ENCODE results near the gene PHACTR4. TPM values are rescaled to one million over a fixed set of nuclear protein-coding genes. Genes with fewer than 3 reads are reported as not detected.

Gene PHACTR4
- total RNA-seq, 2 experiments from 2014 or later = 28.3 to 29.7 TPM

DNA sequence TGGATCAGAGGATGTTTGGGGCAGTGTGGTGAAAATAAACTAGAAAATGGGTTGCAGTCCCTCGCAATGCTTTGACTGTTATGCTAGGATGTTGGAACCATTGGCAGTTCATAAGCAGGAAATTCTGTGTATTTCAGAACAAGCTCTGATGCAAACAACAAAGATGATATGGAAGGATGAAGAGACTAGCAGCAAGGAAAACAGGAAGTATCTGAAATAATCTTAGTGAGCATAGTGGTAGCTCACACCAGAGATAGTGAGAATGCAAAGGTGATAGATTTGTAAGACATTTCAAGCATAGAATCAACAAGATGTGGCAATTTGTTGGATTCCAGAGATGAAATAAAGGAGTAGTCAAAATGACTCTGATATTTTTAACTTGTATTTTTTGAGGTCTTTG, 125.2 kb downstream of the PHACTR4 start:
- ATAC-seq (ENCODE audit: low read depth) (no peak), DNase-seq (no peak)
- Mint-ChIP-seq H3K4me1 (peaks cover 3% of the 10 kb centered on the region), H3K4me3 (no peak overlapping the region), H3K36me3 (peaks cover 9% of the 10 kb centered on the region), H3K27me3 (no peaks in the 10 kb centered on the region), H3K9me3 (no peaks in the 10 kb centered on the region), H3K27ac (peak overlapping the region; percentile 1)
- POLR2A ChIA-PET = no interaction called here

DNA sequence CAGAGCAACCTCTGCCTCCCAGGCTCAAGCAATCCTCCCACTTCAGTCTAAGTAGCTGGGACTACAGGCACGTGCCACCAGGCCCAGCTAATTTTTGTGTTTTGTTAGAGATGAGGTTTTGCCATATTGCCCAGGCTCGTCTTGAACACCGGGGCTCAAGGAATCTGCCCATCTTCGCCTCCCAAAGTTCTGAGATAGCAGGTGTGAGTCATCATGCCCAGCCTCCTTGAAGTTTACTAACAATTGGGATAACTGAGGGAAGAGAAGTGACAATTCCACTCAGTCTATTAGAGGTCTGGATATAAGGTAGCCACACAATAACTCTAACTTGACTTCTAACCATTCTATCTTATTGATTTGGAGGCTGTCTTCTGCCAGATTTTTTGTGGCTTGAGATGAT, 130.0 kb downstream of the PHACTR4 start:
- H3K4me1 Mint-ChIP-seq = peaks cover 3% of the 10 kb centered on the region
- H3K9me3 Mint-ChIP-seq = no peaks in the 10 kb centered on the region
- no peak for DNase-seq
- peaks cover 6% of the 10 kb centered on the region for H3K36me3 Mint-ChIP-seq
- no peaks in the 10 kb centered on the region for H3K27me3 Mint-ChIP-seq
- POLR2A ChIA-PET = no interaction called here
- H3K27ac Mint-ChIP-seq = no peak overlapping the region
- ATAC-seq (ENCODE audit: low read depth) = no peak
- H3K4me3 Mint-ChIP-seq = no peak overlapping the region

DNA sequence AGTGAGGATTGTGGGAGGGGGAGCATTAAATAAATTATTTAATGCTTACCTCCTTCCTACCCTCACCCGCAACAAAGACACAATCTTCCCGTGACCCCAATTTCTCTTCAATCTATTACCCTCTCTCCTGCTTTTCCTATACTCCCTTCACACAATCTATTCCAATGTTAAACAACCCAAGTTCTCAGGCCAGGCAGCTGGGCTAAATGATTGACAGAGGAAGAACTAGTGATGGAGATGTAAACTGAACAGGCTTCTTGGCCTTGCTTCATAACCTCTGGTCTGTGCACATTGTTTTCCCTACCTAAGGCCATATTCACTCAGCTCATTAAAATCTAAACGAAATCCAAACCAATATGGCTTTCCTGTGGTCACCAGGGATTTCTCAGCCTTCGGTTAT, 132.4 kb downstream of the PHACTR4 start:
- H3K27me3 Mint-ChIP-seq = no peaks in the 10 kb centered on the region
- peaks cover 10% of the 10 kb centered on the region for H3K36me3 Mint-ChIP-seq
- H3K4me1 Mint-ChIP-seq = peaks cover 1% of the 10 kb centered on the region
- DNase-seq (no peak), ATAC-seq (ENCODE audit: low read depth) (no peak)
- POLR2A ChIA-PET = no interaction called here
- H3K9me3 Mint-ChIP-seq = no peaks in the 10 kb centered on the region
- H3K4me3 Mint-ChIP-seq = no peak overlapping the region
- H3K27ac Mint-ChIP-seq = no peak overlapping the region

DNA sequence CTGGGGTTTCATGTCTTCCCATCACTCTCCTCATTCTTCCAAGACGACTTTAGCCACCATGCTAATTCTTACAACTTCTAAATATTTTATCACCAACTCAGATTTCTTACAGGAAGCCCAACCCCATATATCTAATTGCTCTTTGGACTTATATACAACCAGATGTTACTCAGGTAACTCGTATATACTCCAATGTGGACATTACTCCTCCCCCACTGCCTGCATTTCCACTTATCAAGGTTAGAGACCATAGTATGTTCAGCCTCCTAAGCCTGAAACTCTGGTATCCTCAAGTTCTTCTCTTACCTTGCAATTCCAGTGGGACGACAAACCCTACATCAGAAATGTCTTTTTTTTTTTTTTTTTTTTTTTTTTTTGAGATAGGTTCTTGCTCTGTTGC, 133.6 kb downstream of the PHACTR4 start:
- Mint-ChIP-seq H3K27ac (no peak overlapping the region), H3K4me3 (no peak overlapping the region), H3K4me1 (peaks cover 3% of the 10 kb centered on the region), H3K27me3 (no peaks in the 10 kb centered on the region), H3K36me3 (peaks cover 21% of the 10 kb centered on the region), H3K9me3 (no peaks in the 10 kb centered on the region)
- POLR2A ChIA-PET = interaction anchor here (0.7 kb wide), 2 partner anchors 76 to 1074 kb away, joined by 4 to 9 read pairs; no protein-coding TSS in a partner anchor
- ATAC-seq (ENCODE audit: low read depth) (no peak), DNase-seq (no peak)

DNA sequence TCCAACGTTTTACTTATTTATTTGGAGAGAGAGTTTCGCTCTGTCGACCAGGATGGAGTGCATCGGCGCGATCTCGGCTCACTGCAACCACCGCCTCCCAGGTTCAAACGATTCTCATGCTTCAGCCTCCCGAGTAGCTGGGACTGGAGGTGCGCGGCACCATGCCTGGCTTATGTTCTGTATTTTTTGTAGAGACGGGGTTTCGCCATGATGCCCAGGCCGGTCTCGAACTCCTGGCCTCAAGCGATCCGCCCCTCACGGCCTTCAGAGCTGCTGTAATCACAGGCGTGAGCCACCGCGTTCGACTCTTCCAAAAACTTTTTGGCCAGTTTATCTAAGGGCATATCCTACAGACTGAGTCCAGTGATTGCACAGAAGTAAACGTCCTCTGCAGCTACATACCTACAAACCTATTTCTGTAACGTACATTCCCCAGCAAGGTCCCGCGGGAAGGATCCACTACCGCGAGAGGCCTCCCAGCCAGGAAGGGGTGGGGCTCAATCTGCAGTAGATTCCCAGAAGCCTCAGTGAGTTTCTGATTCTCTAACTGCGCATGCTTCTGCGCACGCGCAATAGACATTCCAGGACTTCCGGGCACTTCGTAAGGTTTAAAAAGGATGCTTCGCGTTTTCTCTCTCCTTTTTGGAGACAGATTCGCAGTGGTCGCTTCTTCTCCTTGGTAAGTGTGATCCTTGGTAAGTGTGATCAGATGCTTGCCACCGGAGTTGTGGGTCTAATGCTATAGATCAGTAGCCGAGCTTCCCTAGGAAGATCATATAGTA, 136.1 kb downstream of the PHACTR4 start, which contains the start of gene RCC1:
Gene RCC1, plus strand, starts transcription at position 638 of the 782 bp plus-strand sequence. CDS start 23,824 bp downstream, outside the sequence.
- Mint-ChIP-seq H3K36me3 (peaks cover 46% of the 10 kb centered on the region), H3K4me3 (peak within 1 kb of the TSS; percentile 99), H3K27me3 (no peaks in the 10 kb centered on the region), H3K27ac (peak within 1 kb of the TSS; percentile 99), H3K4me1 (peaks cover 27% of the 10 kb centered on the region), H3K9me3 (no peaks in the 10 kb centered on the region)
- DNase-seq (peak; percentile 89), ATAC-seq (ENCODE audit: low read depth) (peak; percentile 85)
- POLR2A ChIA-PET = interaction anchor here (0.6 to 8.2 kb wide), 24 partner anchors 8 to 676 kb away, joined by 3 to 104 read pairs (median 5); partner anchors contain the start of genes EYA3, GMEB1, MED18 and PHACTR4

DNA sequence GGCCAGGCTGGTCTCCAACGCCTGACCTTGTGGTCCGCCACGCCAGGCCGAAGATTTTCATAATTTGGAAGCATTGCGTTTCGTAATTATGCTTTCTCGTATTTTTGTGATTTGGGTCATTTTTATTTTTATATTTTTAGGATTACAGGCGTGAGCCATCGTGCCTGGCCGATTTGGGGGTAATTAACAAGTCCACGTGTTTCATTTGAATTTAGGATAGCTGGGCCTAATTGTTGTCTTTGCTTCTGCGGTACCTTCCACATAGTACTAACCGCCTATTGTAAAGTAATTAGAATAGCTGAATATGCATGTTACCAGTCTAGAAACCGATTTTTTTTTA, 137.3 kb downstream of the PHACTR4 start:
- H3K27ac Mint-ChIP-seq = peak overlapping the region; percentile 99
- DNase-seq (no peak), ATAC-seq (ENCODE audit: low read depth) (no peak)
- H3K4me3 Mint-ChIP-seq = peak overlapping the region; percentile 99
- H3K4me1 Mint-ChIP-seq = peaks cover 33% of the 10 kb centered on the region
- POLR2A ChIA-PET = interaction anchor here (0.6 to 8.2 kb wide), 11 partner anchors 10 to 675 kb away, joined by 3 to 104 read pairs (median 7); partner anchors contain the start of genes GMEB1, RNU11, SRSF4 and TAF12
- H3K27me3 Mint-ChIP-seq = no peaks in the 10 kb centered on the region
- H3K9me3 Mint-ChIP-seq = no peaks in the 10 kb centered on the region
- peaks cover 52% of the 10 kb centered on the region for H3K36me3 Mint-ChIP-seq

DNA sequence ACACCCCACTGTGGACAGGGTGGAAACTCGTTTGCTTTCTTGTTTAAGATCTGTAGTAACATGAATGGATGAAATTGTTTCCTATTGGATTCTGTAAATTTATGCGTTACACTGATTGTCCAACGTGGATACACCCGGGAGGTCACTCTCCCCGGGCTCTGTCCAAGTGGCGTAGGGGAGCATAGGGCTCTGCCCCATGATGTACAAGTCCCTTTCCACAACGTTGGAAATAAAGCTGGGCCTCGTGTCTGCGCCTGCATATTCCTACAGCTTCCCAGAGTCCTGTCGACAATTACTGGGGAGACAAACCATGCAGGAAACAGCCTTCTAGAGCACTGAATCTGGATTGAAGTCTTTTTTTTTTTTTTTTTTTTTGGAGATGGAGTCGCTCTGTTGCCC, 137.7 kb downstream of the PHACTR4 start:
- DNase-seq = no peak
- H3K27ac Mint-ChIP-seq = peak overlapping the region; percentile 99
- ATAC-seq (ENCODE audit: low read depth) = no peak
- no peaks in the 10 kb centered on the region for H3K9me3 Mint-ChIP-seq
- POLR2A ChIA-PET = interaction anchor here (0.6 to 8.2 kb wide), 13 partner anchors 10 to 675 kb away, joined by 3 to 104 read pairs (median 6); partner anchors contain the start of genes GMEB1, RNU11, SRSF4 and TAF12
- H3K36me3 Mint-ChIP-seq = peaks cover 55% of the 10 kb centered on the region
- H3K27me3 Mint-ChIP-seq = no peaks in the 10 kb centered on the region
- H3K4me3 Mint-ChIP-seq = peak overlapping the region; percentile 99
- H3K4me1 Mint-ChIP-seq = peaks cover 35% of the 10 kb centered on the region

DNA sequence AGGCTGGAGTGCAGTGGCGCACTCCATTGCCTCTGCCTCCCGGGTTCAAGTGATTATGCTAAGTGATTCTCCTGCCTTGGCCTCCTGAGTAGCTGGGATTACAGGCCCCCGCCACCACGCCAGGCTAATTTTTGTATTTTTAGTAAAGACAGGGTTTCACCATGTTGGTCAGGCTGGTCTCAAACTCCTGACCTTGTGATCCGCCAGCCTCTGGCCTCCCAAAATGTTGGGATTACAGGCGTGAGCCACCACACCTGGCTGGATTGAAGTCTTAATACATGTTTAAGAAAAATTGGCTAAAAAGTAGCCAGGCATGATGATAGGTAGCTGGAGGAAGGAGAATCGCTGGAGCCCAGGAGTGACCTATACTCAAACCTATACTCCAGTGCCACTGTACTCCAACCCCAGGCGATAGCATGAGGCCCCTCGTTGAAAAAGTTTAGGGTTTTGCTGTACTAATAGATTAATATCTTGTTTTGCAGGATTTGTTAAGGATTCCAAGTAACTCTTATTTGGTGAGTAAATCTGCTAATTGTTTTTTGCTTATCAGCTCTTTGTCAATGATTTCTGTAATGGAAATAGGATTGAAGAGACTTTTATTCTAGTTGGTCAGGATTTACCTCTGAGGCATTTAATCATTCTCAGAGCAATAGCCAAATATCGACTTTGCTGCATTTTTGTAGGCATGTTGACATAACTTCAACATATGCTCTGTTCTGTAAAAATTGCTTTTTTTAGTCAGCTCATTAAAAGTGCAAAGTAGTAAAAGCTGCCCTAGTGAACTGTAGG, 138.3 kb downstream of the PHACTR4 start:
- DNase-seq = no peak
- Mint-ChIP-seq H3K4me1 (peaks cover 40% of the 10 kb centered on the region), H3K36me3 (peaks cover 60% of the 10 kb centered on the region), H3K27me3 (no peaks in the 10 kb centered on the region), H3K9me3 (no peaks in the 10 kb centered on the region), H3K4me3 (peak overlapping the region; percentile 99), H3K27ac (peak overlapping the region; percentile 99)
- no peak for ATAC-seq (ENCODE audit: low read depth)
- POLR2A ChIA-PET = interaction anchor here (0.6 to 8.2 kb wide), 14 partner anchors 9 to 271 kb away, joined by 3 to 104 read pairs (median 6); partner anchors contain the start of genes GMEB1, MED18, RNU11 and TAF12

DNA sequence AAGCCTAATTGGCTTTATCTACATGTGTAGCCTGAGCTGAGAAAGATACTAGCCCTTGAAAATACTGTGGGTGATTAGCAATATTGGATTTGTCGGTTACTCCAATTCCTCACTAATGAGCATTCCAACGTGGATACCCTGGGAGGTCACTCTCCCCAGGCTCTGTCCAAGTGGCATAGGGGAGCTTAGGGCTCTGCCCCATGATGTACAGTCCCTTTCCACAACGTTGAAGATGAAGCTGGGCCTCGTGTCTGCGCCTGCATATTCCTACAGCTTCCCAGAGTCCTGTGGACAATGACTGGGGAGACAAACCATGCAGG, 138.9 kb downstream of the PHACTR4 start:
- peaks cover 41% of the 10 kb centered on the region for H3K4me1 Mint-ChIP-seq
- POLR2A ChIA-PET = interaction anchor here (0.6 to 8.2 kb wide), 8 partner anchors 8 to 262 kb away, joined by 3 to 104 read pairs (median 6); partner anchors contain the start of genes MED18, TAF12 and YTHDF2
- DNase-seq (no peak), ATAC-seq (ENCODE audit: low read depth) (no peak)
- no peaks in the 10 kb centered on the region for H3K27me3 Mint-ChIP-seq
- peaks cover 60% of the 10 kb centered on the region for H3K36me3 Mint-ChIP-seq
- peak overlapping the region; percentile 99 for H3K4me3 Mint-ChIP-seq
- peak overlapping the region; percentile 99 for H3K27ac Mint-ChIP-seq
- H3K9me3 Mint-ChIP-seq = no peaks in the 10 kb centered on the region

DNA sequence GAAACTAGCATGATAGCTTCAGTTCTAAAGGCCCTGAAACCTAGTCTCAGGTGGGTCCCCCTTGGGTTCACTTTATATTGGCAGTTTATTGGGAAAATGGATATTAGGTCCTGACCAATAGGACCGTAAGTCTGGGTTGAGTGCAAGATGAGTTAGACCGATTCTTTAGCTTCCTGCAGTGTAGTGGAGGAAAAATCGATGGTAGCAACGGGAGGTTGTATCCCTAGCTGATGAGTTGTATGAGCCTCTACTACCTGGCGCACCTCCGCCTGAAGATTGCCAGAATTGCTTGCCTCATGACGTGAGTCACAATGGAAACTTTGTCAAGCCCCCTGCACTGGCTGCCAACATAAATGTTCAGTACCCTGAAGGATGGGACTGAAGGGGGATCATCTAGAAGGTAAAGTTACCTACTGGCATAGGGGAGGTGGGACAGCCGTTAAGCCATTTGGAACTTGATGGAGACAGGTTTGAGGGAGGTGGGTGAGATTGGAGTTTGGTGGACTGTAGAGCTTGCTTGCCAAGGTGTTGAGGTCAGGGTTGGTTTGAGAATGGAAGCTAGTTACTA, 140.2 kb downstream of the PHACTR4 start:
- Mint-ChIP-seq H3K27me3 (no peaks in the 10 kb centered on the region), H3K27ac (peak overlapping the region; percentile 99), H3K4me1 (peaks cover 41% of the 10 kb centered on the region), H3K9me3 (no peaks in the 10 kb centered on the region), H3K4me3 (peak overlapping the region; percentile 99), H3K36me3 (peaks cover 63% of the 10 kb centered on the region)
- DNase-seq (no peak), ATAC-seq (ENCODE audit: low read depth) (no peak)
- POLR2A ChIA-PET = interaction anchor here (0.6 to 8.2 kb wide), 11 partner anchors 9 to 274 kb away, joined by 3 to 104 read pairs (median 3); partner anchors contain the start of genes ATP5IF1, GMEB1 and TRNAU1AP

DNA sequence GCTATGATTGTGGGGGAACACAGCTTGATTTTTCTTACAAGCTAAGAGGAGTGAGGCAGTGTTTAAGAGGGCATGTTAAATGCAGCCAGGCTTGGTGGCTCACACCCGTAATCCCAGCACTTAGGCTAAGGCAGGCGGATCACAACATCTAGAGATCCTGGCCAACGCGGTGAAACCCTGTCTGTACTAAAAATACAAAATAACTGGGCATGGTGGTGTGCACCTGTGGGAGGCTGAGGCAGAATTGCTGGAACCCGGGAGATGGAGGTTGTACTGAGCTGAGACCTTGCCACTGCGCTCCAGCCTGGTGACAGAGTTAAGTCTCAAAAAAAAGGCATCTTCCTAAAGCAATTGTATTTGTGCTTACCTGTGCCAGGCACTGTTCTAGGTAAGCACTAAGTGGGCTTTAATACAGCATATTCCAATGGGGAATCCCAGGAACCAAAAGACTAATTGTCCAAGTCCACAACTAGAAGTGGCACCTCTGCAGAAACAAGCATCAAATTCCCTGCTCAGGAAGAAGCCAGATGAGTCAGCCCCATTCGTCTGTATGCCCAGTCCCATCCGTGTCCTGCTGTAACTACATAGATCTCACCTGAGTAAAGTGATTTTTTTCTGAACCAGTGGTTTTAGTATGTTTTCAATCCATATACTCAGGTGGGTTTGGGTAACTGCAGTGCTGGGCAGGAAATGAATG, 140.9 kb downstream of the PHACTR4 start:
- POLR2A ChIA-PET = interaction anchor here (0.7 to 8.2 kb wide), 9 partner anchors 8 to 395 kb away, joined by 3 to 104 read pairs (median 3); partner anchors contain the start of genes ATP5IF1, GMEB1 and TRNAU1AP
- Mint-ChIP-seq H3K36me3 (peaks cover 66% of the 10 kb centered on the region), H3K9me3 (no peaks in the 10 kb centered on the region), H3K4me1 (peaks cover 42% of the 10 kb centered on the region), H3K4me3 (peak overlapping the region; percentile 99), H3K27me3 (no peaks in the 10 kb centered on the region), H3K27ac (peak overlapping the region; percentile 99)
- DNase-seq = no peak
- ATAC-seq (ENCODE audit: low read depth) = peak; percentile 4

DNA sequence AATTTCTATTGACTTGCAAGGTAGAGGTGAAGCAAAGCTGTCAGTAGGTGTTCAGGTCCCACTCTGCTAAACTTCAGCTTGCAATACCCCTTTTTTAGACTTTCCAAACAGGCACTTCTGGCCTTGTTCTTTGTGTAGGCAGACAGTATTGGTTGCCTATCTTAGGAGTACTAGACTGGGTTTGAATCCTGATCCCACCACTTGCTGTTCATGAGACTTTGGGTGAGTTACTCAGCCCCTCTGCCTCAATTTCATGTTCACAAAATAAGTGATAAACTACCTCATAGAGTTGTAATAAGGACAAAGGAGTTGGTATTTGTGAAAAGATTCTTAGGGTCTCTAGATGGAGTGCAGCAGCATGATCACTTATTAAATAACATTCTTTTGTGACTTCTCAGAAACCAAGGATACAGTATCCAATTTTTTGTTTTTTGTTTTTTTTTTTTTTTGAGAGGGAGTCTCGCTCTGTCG, 141.5 kb downstream of the PHACTR4 start:
- no peaks in the 10 kb centered on the region for H3K27me3 Mint-ChIP-seq
- no peaks in the 10 kb centered on the region for H3K9me3 Mint-ChIP-seq
- DNase-seq = no peak
- H3K4me1 Mint-ChIP-seq = peaks cover 41% of the 10 kb centered on the region
- ATAC-seq (ENCODE audit: low read depth) = no peak
- H3K36me3 Mint-ChIP-seq = peaks cover 62% of the 10 kb centered on the region
- peak overlapping the region; percentile 99 for H3K4me3 Mint-ChIP-seq
- H3K27ac Mint-ChIP-seq = peak overlapping the region; percentile 99
- POLR2A ChIA-PET = interaction anchor here (0.7 to 8.2 kb wide), 6 partner anchors 43 to 394 kb away, joined by 3 to 104 read pairs (median 3); partner anchors contain the start of gene ATP5IF1
